ENCODE data around the gene TRIM64C. TPM values are rescaled to one million over a fixed set of nuclear protein-coding genes. Genes with fewer than 3 reads are reported as not detected.
"Not testable (repeated sequence)": the region's sequence is repeated elsewhere in the genome, so short reads cannot be mapped to it uniquely, and the experiment has no call there.

The TRIM64C gene, protein sequence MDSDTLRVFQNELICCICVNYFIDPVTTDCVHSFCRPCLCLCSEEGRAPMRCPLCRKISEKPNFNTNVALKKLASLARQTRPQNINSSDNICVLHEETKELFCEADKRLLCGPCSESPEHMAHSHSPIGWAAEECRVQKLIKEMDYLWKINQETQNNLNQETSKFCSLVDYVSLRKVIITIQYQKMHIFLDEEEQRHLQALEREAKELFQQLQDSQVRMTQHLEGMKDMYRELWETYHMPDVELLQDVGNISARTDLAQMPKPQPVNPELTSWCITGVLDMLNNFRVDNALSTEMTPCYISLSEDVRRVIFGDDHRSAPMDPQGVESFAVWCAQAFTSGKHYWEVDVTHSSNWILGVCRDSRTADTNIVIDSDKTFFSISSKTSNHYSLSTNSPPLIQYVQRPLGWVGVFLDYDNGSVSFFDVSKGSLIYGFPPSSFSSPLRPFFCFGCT
- not detected for polyA plus RNA-seq (ENCODE audit: insufficient read length in 4 of 4)

DNA sequence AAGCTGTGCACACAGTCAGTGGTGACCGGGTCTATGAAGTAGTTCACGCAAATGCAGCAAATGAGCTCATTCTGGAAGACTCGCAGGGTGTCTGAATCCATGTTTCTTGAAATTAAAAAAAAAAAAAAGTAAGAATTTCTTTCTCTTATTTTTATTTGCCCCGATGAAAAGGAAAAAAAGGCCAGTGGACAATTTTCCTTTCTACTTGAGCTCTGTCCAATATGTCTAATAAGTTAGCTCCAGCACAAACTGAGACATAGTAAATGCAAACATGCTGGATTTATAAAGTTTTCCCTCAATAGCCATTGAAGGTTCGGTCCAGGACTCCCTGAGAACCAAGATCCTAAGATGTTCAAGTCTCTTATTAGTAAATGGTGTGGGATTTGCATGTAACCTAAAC is at the start of gene TRIM64C:
Gene TRIM64C (minus strand): TSS at position 101 of the 400 bp plus-strand sequence. CDS start 0 bp downstream, at position 101.
- DNase-seq (ENCODE audit: low read depth in 4 of 4, low spot score in 2 of 4) = not testable (repeated sequence)

DNA sequence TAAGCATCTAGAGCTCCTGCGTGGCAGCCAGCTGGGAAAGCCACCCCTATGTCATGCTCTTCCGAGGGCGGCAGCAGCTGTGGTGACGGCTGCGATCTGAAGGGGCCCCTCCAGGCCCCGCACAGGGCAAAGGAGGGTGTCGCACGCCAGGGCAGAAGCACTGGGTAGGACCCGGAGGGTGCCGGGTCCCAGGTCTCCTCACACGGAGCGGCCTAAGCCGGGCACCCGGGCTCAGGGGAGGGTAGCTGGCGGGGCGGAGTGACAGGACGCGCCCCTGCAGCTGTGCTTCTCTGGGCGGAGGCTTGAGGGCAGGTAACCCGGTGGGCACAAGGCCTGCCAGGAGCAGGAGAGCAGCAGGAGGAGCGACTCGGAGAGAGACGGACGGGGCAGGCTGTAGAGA is 43.4 kb upstream of the TRIM64C start:
- DNase-seq (ENCODE audit: low read depth in 4 of 4, low spot score in 2 of 4) = not testable (repeated sequence)

DNA sequence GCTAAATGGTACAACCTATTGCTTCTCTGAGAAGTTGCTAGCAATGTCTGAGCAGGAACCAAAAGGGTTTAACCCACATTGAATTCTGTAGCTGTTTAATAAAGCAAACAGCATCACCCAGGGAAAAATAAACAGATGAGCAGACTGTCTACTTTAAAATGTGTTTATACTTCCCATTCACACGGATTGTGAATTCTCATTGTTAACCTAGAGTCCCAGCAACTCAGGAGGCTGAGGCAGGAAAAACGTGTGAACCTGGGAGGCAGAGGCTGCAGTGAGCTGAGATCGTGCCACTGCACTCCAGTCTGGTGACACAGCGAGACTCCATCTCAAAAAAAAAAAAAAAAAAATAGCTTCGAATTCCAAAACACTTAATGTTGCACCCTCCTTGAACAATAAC is 11.0 kb upstream of the TRIM64C start:
- DNase-seq (ENCODE audit: low read depth in 4 of 4, low spot score in 2 of 4) = not testable (repeated sequence)

GRCh38 chr11:49049821-49050220 is 9.1 kb downstream of the TRIM64C start:
- not testable (repeated sequence) for DNase-seq (ENCODE audit: low read depth in 4 of 4, low spot score in 2 of 4)

DNA sequence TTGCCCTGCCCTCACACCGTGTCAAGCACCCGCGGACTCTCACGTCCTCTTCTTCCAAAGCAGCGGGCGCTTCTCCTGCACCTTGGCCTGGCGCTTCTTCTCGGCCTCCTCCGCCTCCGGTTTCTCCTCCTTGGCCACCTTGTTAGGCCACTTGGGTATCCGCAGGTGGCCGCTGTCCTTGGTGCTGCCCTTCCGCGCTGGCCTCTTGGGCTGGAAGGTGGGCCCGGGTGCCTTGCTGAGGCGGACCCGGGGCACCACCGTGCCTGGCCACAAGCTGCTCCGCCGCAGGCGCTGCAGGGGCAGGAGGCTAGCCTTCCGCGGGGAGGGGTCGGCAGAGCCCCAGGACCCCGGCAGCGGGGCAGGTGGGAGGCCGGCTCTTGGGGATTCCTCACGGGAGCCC is 10.7 kb downstream of the TRIM64C start:
- not testable (repeated sequence) for DNase-seq (ENCODE audit: low read depth in 4 of 4, low spot score in 2 of 4)

- DNase-seq (ENCODE audit: low read depth in 4 of 4, low spot score in 2 of 4) = not testable (repeated sequence)
Measured at GRCh38 chr11:49028523-49028922, 30.4 kb downstream of the TRIM64C start, which contains the start of gene TRIM49B. TSS of gene TRIM49B (plus strand) at chr11:49028823. CDS start at chr11:49031600, 2,777 bp downstream.

Other genes with a start within 250 kb of the TRIM64C start
- not detected for gene TRIM51G, start 75.2 kb downstream of the TRIM64C start, polyA plus RNA-seq (ENCODE audit: insufficient read length in 4 of 4)
- not detected for gene TRIM49B, start 30.3 kb downstream of the TRIM64C start, polyA plus RNA-seq (ENCODE audit: insufficient read length in 4 of 4)
- 10 to 100 TPM; 14.9 to 23.4 (median 17.2) TPM for gene FOLH1, start 149.5 kb upstream of the TRIM64C start, polyA plus RNA-seq (ENCODE audit: insufficient read length in 4 of 4)